ENCODE results near the gene PARP12. TPM values are rescaled to one million over a fixed set of nuclear protein-coding genes. Genes with fewer than 3 reads are reported as not detected.
A peak's percentile ranks its signal among the peaks of the same experiment; 100 is the strongest.

Gene PARP12
- polyA plus RNA-seq, 1 donor from 2014 or later = 30.8 TPM

GRCh38 chr7:139990571-139991268, 72.0 kb downstream of the PARP12 start:
- Mint-ChIP-seq H3K36me3 (peaks cover 6% of the 10 kb centered on the region), H3K4me3 (peak overlapping the region in 2 of 4 donors; percentile 17 to 43), H3K4me1 (peaks cover 9 to 17% (median 9%) of the 10 kb centered on the region in 3 donors), H3K27ac (no peak overlapping the region), H3K9me3 (no peaks in the 10 kb centered on the region), H3K27me3 (no peaks in the 10 kb centered on the region)

- Mint-ChIP-seq H3K4me1 (peaks cover 9 to 17% (median 9%) of the 10 kb centered on the region in 3 donors), H3K9me3 (no peaks in the 10 kb centered on the region), H3K27ac (peak overlapping the region in 2 of 3 donors; percentile 63 to 76), H3K4me3 (peak overlapping the region in 1 of 4 donors; percentile 71), H3K36me3 (peaks cover 6% of the 10 kb centered on the region), H3K27me3 (no peaks in the 10 kb centered on the region)
Observed at GRCh38 chr7:139990142-139990535, 72.6 kb downstream of the PARP12 start.

- Mint-ChIP-seq H3K27me3 (no peaks in the 10 kb centered on the region), H3K4me1 (peaks cover 9 to 17% (median 9%) of the 10 kb centered on the region in 3 donors), H3K36me3 (peaks cover 6% of the 10 kb centered on the region), H3K27ac (peak overlapping the region in 2 of 3 donors; percentile 63 to 76), H3K9me3 (no peaks in the 10 kb centered on the region), H3K4me3 (peak overlapping the region in 2 of 4 donors; percentile 30 to 71)
Observed at GRCh38 chr7:139989366-139990141, 73.2 kb downstream of the PARP12 start.

- H3K27me3 Mint-ChIP-seq = no peaks in the 10 kb centered on the region
- no peak overlapping the region for H3K4me3 Mint-ChIP-seq
- peaks cover 9 to 17% (median 9%) of the 10 kb centered on the region in 3 donors for H3K4me1 Mint-ChIP-seq
- peaks cover 6% of the 10 kb centered on the region for H3K36me3 Mint-ChIP-seq
- H3K27ac Mint-ChIP-seq = no peak overlapping the region
- H3K9me3 Mint-ChIP-seq = no peaks in the 10 kb centered on the region
Observed at GRCh38 chr7:139987691-139988516, 74.8 kb downstream of the PARP12 start.

GRCh38 chr7:139985811-139986210, 76.9 kb downstream of the PARP12 start:
- Mint-ChIP-seq H3K36me3 (peaks cover 6% of the 10 kb centered on the region), H3K4me3 (no peak overlapping the region), H3K9me3 (no peaks in the 10 kb centered on the region)

GRCh38 chr7:139984642-139985539, 77.9 kb downstream of the PARP12 start:
- H3K9me3 Mint-ChIP-seq = no peaks in the 10 kb centered on the region
- peak overlapping the region in 1 of 3 donors; percentile 23 for H3K27ac Mint-ChIP-seq
- no peaks in the 10 kb centered on the region for H3K27me3 Mint-ChIP-seq
- H3K4me3 Mint-ChIP-seq = no peak overlapping the region
- H3K36me3 Mint-ChIP-seq = peaks cover 7% of the 10 kb centered on the region
- H3K4me1 Mint-ChIP-seq = peaks cover 8 to 14% (median 9%) of the 10 kb centered on the region in 3 donors

More at GRCh38 chr7:139985811-139986210, 76.9 kb downstream of the PARP12 start:
- Mint-ChIP-seq H3K27ac (peak overlapping the region in 1 of 3 donors; percentile 46), H3K4me1 (peaks cover 8 to 17% (median 9%) of the 10 kb centered on the region in 3 donors), H3K27me3 (no peaks in the 10 kb centered on the region)

GRCh38 chr7:139982927-139983920, 79.5 kb downstream of the PARP12 start:
- Mint-ChIP-seq H3K27me3 (no peaks in the 10 kb centered on the region), H3K36me3 (peaks cover 5% of the 10 kb centered on the region), H3K4me3 (no peak overlapping the region), H3K27ac (no peak overlapping the region), H3K4me1 (peaks cover 2 to 9% (median 4%) of the 10 kb centered on the region in 3 donors), H3K9me3 (no peaks in the 10 kb centered on the region)

- peaks cover 0 to 4% (median 2%) of the 10 kb centered on the region in 3 donors for H3K4me1 Mint-ChIP-seq
- peaks cover 2% of the 10 kb centered on the region for H3K36me3 Mint-ChIP-seq
- H3K27me3 Mint-ChIP-seq = no peaks in the 10 kb centered on the region
- H3K9me3 Mint-ChIP-seq = no peaks in the 10 kb centered on the region
- H3K4me3 Mint-ChIP-seq = no peak overlapping the region
- no peak overlapping the region for H3K27ac Mint-ChIP-seq
Observed at GRCh38 chr7:139981511-139981895, 81.2 kb downstream of the PARP12 start.

- Mint-ChIP-seq H3K4me1 (peaks cover 0 to 4% (median 2%) of the 10 kb centered on the region in 3 donors), H3K4me3 (no peak overlapping the region), H3K36me3 (peaks cover 2% of the 10 kb centered on the region), H3K9me3 (peaks cover 0 to 2% (median 0%) of the 10 kb centered on the region in 3 donors), H3K27ac (no peak overlapping the region), H3K27me3 (no peaks in the 10 kb centered on the region)
Observed at GRCh38 chr7:139976838-139977656, 85.7 kb downstream of the PARP12 start.

- Mint-ChIP-seq H3K4me3 (no peak overlapping the region), H3K27ac (no peak overlapping the region), H3K9me3 (peaks cover 0 to 2% (median 0%) of the 10 kb centered on the region in 3 donors), H3K4me1 (peaks cover 0 to 4% (median 2%) of the 10 kb centered on the region in 3 donors), H3K27me3 (no peaks in the 10 kb centered on the region), H3K36me3 (peaks cover 2% of the 10 kb centered on the region)
Observed at GRCh38 chr7:139976055-139976837, 86.5 kb downstream of the PARP12 start.

- H3K36me3 Mint-ChIP-seq = no peaks in the 10 kb centered on the region
- no peak overlapping the region for H3K27ac Mint-ChIP-seq
- no peaks in the 10 kb centered on the region for H3K27me3 Mint-ChIP-seq
- H3K4me1 Mint-ChIP-seq = peaks cover 0 to 2% (median 0%) of the 10 kb centered on the region in 3 donors
- H3K4me3 Mint-ChIP-seq = no peak overlapping the region
- H3K9me3 Mint-ChIP-seq = peaks cover 0 to 2% (median 0%) of the 10 kb centered on the region in 3 donors
Observed at GRCh38 chr7:139974179-139974811, 88.5 kb downstream of the PARP12 start.

All from IgD-negative memory B cell (primary cell).